Measurements from ENCODE around the gene MYH10. TPM values are rescaled to one million over a fixed set of nuclear protein-coding genes. Genes with fewer than 3 reads are reported as not detected.

The MYH10 gene
- total and polyA plus RNA-seq, 4 donors, result 9.1 to 79.1 (median 25.9) TPM

- Histone ChIP-seq H3K36me3 (ENCODE audit: control insufficient read depth in 4 of 4, insufficient read depth in 3 of 4, low read depth in 1 of 4, low read length in 3 of 4) (peaks cover 4 to 64% (median 57%) of the 10 kb centered on the region in 4 donors), H3K4me1 (ENCODE audit: control insufficient read depth in 4 of 4, insufficient read depth in 4 of 4, low read length in 3 of 4) (peaks cover 0 to 10% (median 7%) of the 10 kb centered on the region in 4 donors), H3K9me3 (ENCODE audit: control insufficient read depth in 4 of 4, low read length in 3 of 4) (no peaks in the 10 kb centered on the region), H3K9ac (ENCODE audit: low read depth in 1 of 2, low read length in 2 of 2) (no peak overlapping the region), H3K27me3 (ENCODE audit: control insufficient read depth in 4 of 4, insufficient read depth in 4 of 4, low read length in 3 of 4) (no peaks in the 10 kb centered on the region), H3K27ac (ENCODE audit: low read depth in 1 of 2, low read length in 2 of 2) (no peak overlapping the region), H3K4me3 (ENCODE audit: low read depth in 1 of 3, low read length in 3 of 3) (no peak overlapping the region)
- no peak for DNase-seq (ENCODE audit: low spot score)
- TF ChIP-seq REST (IDR thresholded peaks at IDR 0.05) (no peak), MAX (IDR thresholded peaks at IDR 0.05) (no peak), EGR1 (IDR thresholded peaks at IDR 0.05; ENCODE audit: low read depth in 2 of 2) (no peak), HNF4A (conservative IDR thresholded peaks at IDR 0.05) (no peak), YY1 (IDR thresholded peaks at IDR 0.05) (no peak), RAD21 (IDR thresholded peaks at IDR 0.05) (no peak), HNF4G (IDR thresholded peaks at IDR 0.05) (no peak), ZBTB33 (IDR thresholded peaks at IDR 0.05) (no peak), FOXA2 (IDR thresholded peaks at IDR 0.05) (no peak), SP1 (IDR thresholded peaks at IDR 0.05) (no peak), ATF3 (IDR thresholded peaks at IDR 0.05) (no peak), TAF1 (conservative IDR thresholded peaks at IDR 0.05) (no peak), JUND (IDR thresholded peaks at IDR 0.05) (no peak), NR2F2 (IDR thresholded peaks at IDR 0.05) (no peak), FOXA1 (IDR thresholded peaks at IDR 0.05) (no peak), RXRA (IDR thresholded peaks at IDR 0.05) (no peak), CTCF (IDR thresholded peaks at IDR 0.05; ENCODE audit: low read depth, low read length, missing input control) (no peak)
- 96% methylated on average over 3 of the region's 3 CpGs for WGBS
Observed at GRCh38 chr17:8459831-8460230, 170.7 kb downstream of the MYH10 start.

GRCh38 chr17:8459107-8459506 lies 171.4 kb downstream of the MYH10 start:
- H3K4me3 ChIP-seq (ENCODE audit: low read depth in 1 of 3, low read length in 3 of 3), result no peak overlapping the region
- peaks cover 0 to 8% (median 4%) of the 10 kb centered on the region in 4 donors for H3K4me1 ChIP-seq (ENCODE audit: control insufficient read depth in 4 of 4, insufficient read depth in 4 of 4, low read length in 3 of 4)
- DNase-seq (ENCODE audit: low spot score), result no peak
- H3K9me3 ChIP-seq (ENCODE audit: control insufficient read depth in 4 of 4, low read length in 3 of 4), result no peaks in the 10 kb centered on the region
- H3K9ac ChIP-seq (ENCODE audit: low read depth in 1 of 2, low read length in 2 of 2), result no peak overlapping the region
- peaks cover 4 to 65% (median 59%) of the 10 kb centered on the region in 4 donors for H3K36me3 ChIP-seq (ENCODE audit: control insufficient read depth in 4 of 4, insufficient read depth in 3 of 4, low read depth in 1 of 4, low read length in 3 of 4)
- no peak overlapping the region for H3K27ac ChIP-seq (ENCODE audit: low read depth in 1 of 2, low read length in 2 of 2)
- no peaks in the 10 kb centered on the region for H3K27me3 ChIP-seq (ENCODE audit: control insufficient read depth in 4 of 4, insufficient read depth in 4 of 4, low read length in 3 of 4)
- WGBS, result 91% methylated on average over 4 of the region's 4 CpGs
- TF ChIP-seq REST (IDR thresholded peaks at IDR 0.05) (no peak), RXRA (IDR thresholded peaks at IDR 0.05) (no peak), NR2F2 (IDR thresholded peaks at IDR 0.05) (no peak), TAF1 (conservative IDR thresholded peaks at IDR 0.05) (no peak), EGR1 (IDR thresholded peaks at IDR 0.05; ENCODE audit: low read depth in 2 of 2) (no peak), FOXA2 (IDR thresholded peaks at IDR 0.05) (no peak), JUND (IDR thresholded peaks at IDR 0.05) (no peak), CTCF (IDR thresholded peaks at IDR 0.05; ENCODE audit: low read depth, low read length, missing input control) (no peak), HNF4G (IDR thresholded peaks at IDR 0.05) (no peak), SP1 (IDR thresholded peaks at IDR 0.05) (no peak), ATF3 (IDR thresholded peaks at IDR 0.05) (no peak)

Data from liver (tissue), 9 donors.